Activated CD4-positive, alpha-beta memory T cell treated with anti-CD3 and anti-CD28 coated beads for 36 hours (primary cell): ENCODE results near the gene RAB36. TPM values are rescaled to one million over a fixed set of nuclear protein-coding genes. Genes with fewer than 3 reads are reported as not detected.

Experiments used
- CTCF ChIA-PET: fragments of 350-600 bp; sonication (Branson Sonifier 250); formaldehyde crosslinking; loops from one replicate; lab custom pipeline; 2021; ENCODE audit warnings: antibody characterized with exemption, inconsistent platforms; lab: Charles Lee
- POLR2A ChIA-PET: fragments of 350-600 bp; sonication (Branson Sonifier 250); formaldehyde crosslinking; loops from one replicate; lab custom pipeline; 2021; ENCODE audit warnings: antibody characterized with exemption; lab: Charles Lee
- DNase-seq: peaks from one replicate; pipeline ENCODE4 v3.0.0-alpha.2; 2020
- H3K27ac Mint-ChIP-seq: one replicate; pipeline ENCODE4 v1.8.0; 2021; ENCODE audit warnings: mixed read lengths
- H3K27me3 Mint-ChIP-seq: one replicate; pipeline ENCODE4 v1.8.0; 2021; ENCODE audit warnings: mixed read lengths
- H3K36me3 Mint-ChIP-seq: one replicate; pipeline ENCODE4 v1.8.0; 2021; ENCODE audit warnings: mixed read lengths
- H3K4me1 Mint-ChIP-seq: one replicate; pipeline ENCODE4 v1.8.0; 2021; ENCODE audit warnings: low read depth, mixed read lengths
- H3K4me3 Mint-ChIP-seq: one replicate; pipeline ENCODE4 v1.8.0; 2021; ENCODE audit warnings: mild to moderate bottlenecking, mixed read lengths
- H3K9me3 Mint-ChIP-seq: one replicate; pipeline ENCODE4 v1.8.0; 2021; ENCODE audit warnings: mixed read lengths
- intact Hi-C: fragments of 100-400 bp; cut with micrococcal nuclease; formaldehyde crosslinking; loops from one replicate; pipeline ENCODE4 v1.15.1; 2023
- total RNA-seq, 2 experiments: library from RNA; stranded (reverse); gene quantifications; one replicate each; pipeline ENCODE4 v1.2.3, GENCODE V29; 2021

The RAB36 gene
- total RNA-seq, 2 experiments from 2014 or later = 0.31 to 0.46 TPM

GRCh38 chr22:23169043-23169406 is 23.7 kb downstream of the RAB36 start:
- H3K27me3 Mint-ChIP-seq = no peaks in the 10 kb centered on the region
- H3K36me3 Mint-ChIP-seq = no peaks in the 10 kb centered on the region
- H3K4me3 Mint-ChIP-seq = no peak overlapping the region
- no peak overlapping the region for H3K27ac Mint-ChIP-seq
- ChIA-PET POLR2A (no interaction called here), CTCF (interaction anchor here (1.3 kb wide), 2 partner anchors 113 to 121 kb away, joined by 3 to 6 read pairs; no protein-coding TSS in a partner anchor)
- H3K4me1 Mint-ChIP-seq = peaks cover 2% of the 10 kb centered on the region
- no peak for DNase-seq
- intact Hi-C loops = no loop called here
- no peaks in the 10 kb centered on the region for H3K9me3 Mint-ChIP-seq

- H3K27ac Mint-ChIP-seq = no peak overlapping the region
- intact Hi-C loops = loop anchor here (5.0 kb wide), 1 partner anchor 211 kb away; no protein-coding TSS in a partner anchor
These were observed 30.8 kb downstream of the RAB36 start for GRCh38 chr22:23175817-23176644.

GRCh38 chr22:23176645-23177027 is 31.4 kb downstream of the RAB36 start:
- Mint-ChIP-seq H3K4me3 (no peak overlapping the region), H3K36me3 (peaks cover 1% of the 10 kb centered on the region), H3K4me1 (peaks cover 21% of the 10 kb centered on the region), H3K27ac (no peak overlapping the region), H3K9me3 (peaks cover 2% of the 10 kb centered on the region), H3K27me3 (no peaks in the 10 kb centered on the region)
- intact Hi-C loops = loop anchor here (5.0 kb wide), 1 partner anchor 211 kb away; no protein-coding TSS in a partner anchor
- ChIA-PET POLR2A (no interaction called here), CTCF (interaction anchor here (0.6 to 15.1 kb wide), 8 partner anchors 9 to 217 kb away, joined by 3 to 309 read pairs (median 8); no protein-coding TSS in a partner anchor)
- no peak for DNase-seq

More at GRCh38 chr22:23175817-23176644, 30.8 kb downstream of the RAB36 start:
- peaks cover 21% of the 10 kb centered on the region for H3K4me1 Mint-ChIP-seq
- no peak overlapping the region for H3K4me3 Mint-ChIP-seq
- H3K27me3 Mint-ChIP-seq = no peaks in the 10 kb centered on the region
- CTCF ChIA-PET = interaction anchor here (0.6 to 15.1 kb wide), 8 partner anchors 9 to 216 kb away, joined by 3 to 309 read pairs (median 8); no protein-coding TSS in a partner anchor
- POLR2A ChIA-PET = no interaction called here
- no peaks in the 10 kb centered on the region for H3K36me3 Mint-ChIP-seq
- H3K9me3 Mint-ChIP-seq = peaks cover 2% of the 10 kb centered on the region
- no peak for DNase-seq

- ChIA-PET POLR2A (no interaction called here), CTCF (interaction anchor here (1.4 to 15.1 kb wide), 7 partner anchors 30 to 217 kb away, joined by 3 to 309 read pairs (median 8); no protein-coding TSS in a partner anchor)
- H3K27ac Mint-ChIP-seq = no peak overlapping the region
- H3K9me3 Mint-ChIP-seq = peaks cover 2% of the 10 kb centered on the region
- peaks cover 7% of the 10 kb centered on the region for H3K36me3 Mint-ChIP-seq
- H3K4me1 Mint-ChIP-seq = peaks cover 26% of the 10 kb centered on the region
- intact Hi-C loops = loop anchor here (5.0 kb wide), 1 partner anchor 210 kb away; no protein-coding TSS in a partner anchor
- H3K27me3 Mint-ChIP-seq = no peaks in the 10 kb centered on the region
- no peak overlapping the region for H3K4me3 Mint-ChIP-seq
- DNase-seq = no peak
These were observed 31.9 kb downstream of the RAB36 start for GRCh38 chr22:23177197-23177596.

GRCh38 chr22:23178512-23179254 is 33.4 kb downstream of the RAB36 start:
- H3K4me1 Mint-ChIP-seq = peaks cover 41% of the 10 kb centered on the region
- H3K4me3 Mint-ChIP-seq = no peak overlapping the region
- peak; percentile 72 for DNase-seq
- CTCF ChIA-PET = interaction anchor here (0.6 to 15.1 kb wide), 18 partner anchors 9 to 207 kb away, joined by 3 to 309 read pairs (median 4); no protein-coding TSS in a partner anchor
- intact Hi-C loops = loop anchor here (1.0 to 5.0 kb wide), 2 partner anchors 104 to 209 kb away; no protein-coding TSS in a partner anchor
- H3K27ac Mint-ChIP-seq = peak overlapping the region; percentile 30
- H3K9me3 Mint-ChIP-seq = peaks cover 2% of the 10 kb centered on the region
- H3K36me3 Mint-ChIP-seq = peaks cover 16% of the 10 kb centered on the region
- POLR2A ChIA-PET = interaction anchor here (1.5 kb wide), 1 partner anchor 103 kb away, joined by 5 read pairs; no protein-coding TSS in a partner anchor
- no peaks in the 10 kb centered on the region for H3K27me3 Mint-ChIP-seq

- H3K27me3 Mint-ChIP-seq = no peaks in the 10 kb centered on the region
- CTCF ChIA-PET = interaction anchor here (1.0 to 15.1 kb wide), 14 partner anchors 8 to 115 kb away, joined by 3 to 309 read pairs (median 4); no protein-coding TSS in a partner anchor
- H3K27ac Mint-ChIP-seq = peak overlapping the region; percentile 60
- peaks cover 43% of the 10 kb centered on the region for H3K4me1 Mint-ChIP-seq
- POLR2A ChIA-PET = interaction anchor here (0.5 to 3.9 kb wide), 3 partner anchors 63 to 102 kb away, joined by 3 to 18 read pairs (median 5); no protein-coding TSS in a partner anchor
- DNase-seq = peak; percentile 56
- H3K4me3 Mint-ChIP-seq = peak overlapping the region; percentile 74
- H3K36me3 Mint-ChIP-seq = peaks cover 16% of the 10 kb centered on the region
- H3K9me3 Mint-ChIP-seq = peaks cover 2% of the 10 kb centered on the region
- intact Hi-C loops = loop anchor here (2.0 to 5.0 kb wide), 2 partner anchors 37 to 208 kb away; no protein-coding TSS in a partner anchor
These were observed 34.4 kb downstream of the RAB36 start for GRCh38 chr22:23179381-23180299.

GRCh38 chr22:23180301-23180892 is 35.1 kb downstream of the RAB36 start, which contains the start of gene BCR:
Gene BCR, plus strand, starts transcription at chr22:23180509. Its CDS starts 452 bp downstream, at chr22:23180961.
- peaks cover 16% of the 10 kb centered on the region for H3K36me3 Mint-ChIP-seq
- CTCF ChIA-PET = interaction anchor here (0.7 to 15.1 kb wide), 10 partner anchors 20 to 110 kb away, joined by 3 to 309 read pairs (median 5); no protein-coding TSS in a partner anchor
- peaks cover 2% of the 10 kb centered on the region for H3K9me3 Mint-ChIP-seq
- peaks cover 46% of the 10 kb centered on the region for H3K4me1 Mint-ChIP-seq
- intact Hi-C loops = loop anchor here (2.0 kb wide), 1 partner anchor 38 kb away; no protein-coding TSS in a partner anchor
- peak within 1 kb of the TSS; percentile 98 for H3K27ac Mint-ChIP-seq
- POLR2A ChIA-PET = interaction anchor here (3.9 kb wide), 1 partner anchor 62 kb away, joined by 18 read pairs; no protein-coding TSS in a partner anchor
- H3K27me3 Mint-ChIP-seq = no peaks in the 10 kb centered on the region
- peak; percentile 68 for DNase-seq
- peak within 1 kb of the TSS; percentile 97 for H3K4me3 Mint-ChIP-seq

- intact Hi-C loops = loop anchor here (2.0 kb wide), 1 partner anchor 38 kb away; no protein-coding TSS in a partner anchor
- POLR2A ChIA-PET = interaction anchor here (0.7 to 3.9 kb wide), 4 partner anchors 36 to 61 kb away, joined by 3 to 18 read pairs (median 3); partner anchors contain the start of gene RAB36
- Mint-ChIP-seq H3K36me3 (peaks cover 19% of the 10 kb centered on the region), H3K27me3 (no peaks in the 10 kb centered on the region), H3K4me1 (peaks cover 50% of the 10 kb centered on the region), H3K9me3 (peaks cover 2% of the 10 kb centered on the region), H3K27ac (peak overlapping the region; percentile 98), H3K4me3 (peak overlapping the region; percentile 97)
- CTCF ChIA-PET = interaction anchor here (0.7 to 15.1 kb wide), 9 partner anchors 19 to 110 kb away, joined by 3 to 309 read pairs (median 6); no protein-coding TSS in a partner anchor
- DNase-seq = peak; percentile 47
These were observed 35.8 kb downstream of the RAB36 start for GRCh38 chr22:23180893-23181720.

GRCh38 chr22:23181721-23182308 is 36.5 kb downstream of the RAB36 start:
- peaks cover 57% of the 10 kb centered on the region for H3K4me1 Mint-ChIP-seq
- H3K36me3 Mint-ChIP-seq = peaks cover 24% of the 10 kb centered on the region
- no peaks in the 10 kb centered on the region for H3K27me3 Mint-ChIP-seq
- peak; percentile 29 for DNase-seq
- no peaks in the 10 kb centered on the region for H3K9me3 Mint-ChIP-seq
- ChIA-PET CTCF (interaction anchor here (0.7 to 15.1 kb wide), 5 partner anchors 34 to 109 kb away, joined by 3 to 309 read pairs (median 15); no protein-coding TSS in a partner anchor), POLR2A (interaction anchor here (0.7 to 3.9 kb wide), 5 partner anchors 35 to 61 kb away, joined by 3 to 18 read pairs (median 3); partner anchors contain the start of gene RAB36)
- intact Hi-C loops = loop anchor here (1.0 to 2.0 kb wide), 3 partner anchors 34 to 61 kb away; no protein-coding TSS in a partner anchor
- peak overlapping the region; percentile 97 for H3K4me3 Mint-ChIP-seq
- peak overlapping the region; percentile 98 for H3K27ac Mint-ChIP-seq
